Mononuclear cell (primary cell): Measurements from ENCODE around the gene DUSP6. TPM values are rescaled to one million over a fixed set of nuclear protein-coding genes. Genes with fewer than 3 reads are reported as not detected.

Experiments
- H3K27me3 ChIP-seq: 2 replicates; pipeline ENCODE4 v1.6.0; 2011; ENCODE audit warnings: low read length, control low read depth; ENCODE audit not compliant: insufficient read depth
- H3K4me1 ChIP-seq: 2 replicates; pipeline ENCODE4 v1.5.1; 2011; ENCODE audit warnings: mild to moderate bottlenecking, low read length, control low read depth; ENCODE audit not compliant: insufficient read depth
- H3K4me3 ChIP-seq: 2 replicates; pipeline ENCODE4 v1.5.1; 2011; ENCODE audit warnings: mild to moderate bottlenecking, low read length, moderate library complexity
- H3K9me3 ChIP-seq: 2 replicates; pipeline ENCODE4 v1.5.1; 2011; ENCODE audit warnings: low read depth, mild to moderate bottlenecking, control low read depth, low read length
- total RNA-seq: library from RNA; depleted of rRNA; stranded (reverse); fragments of >200 nt; gene quantifications from one replicate; pipeline ENCODE4 v1.2.3, GENCODE V29; 2012

DUSP6 gene
- total RNA-seq, 1 donor: 375 TPM

DNA sequence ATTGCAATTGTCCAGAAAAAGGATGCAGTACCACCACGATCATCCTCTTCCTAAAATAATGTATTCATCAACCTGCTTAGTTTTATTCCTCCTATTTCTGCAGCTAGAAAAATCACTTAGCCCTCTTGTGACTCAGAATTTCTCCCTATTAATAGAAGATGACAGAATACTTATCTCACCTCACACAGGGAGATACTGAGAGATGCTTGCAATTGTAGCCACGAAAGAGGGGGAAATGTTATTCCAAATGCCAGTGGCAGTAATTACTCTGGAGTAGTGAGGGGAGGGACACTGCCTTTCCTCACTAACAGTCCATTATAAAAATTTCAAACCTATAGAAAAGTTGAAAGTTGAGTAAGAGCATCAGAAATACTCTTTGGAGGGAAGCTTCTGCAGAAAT, 11.8 kb upstream of the DUSP6 start:
- Histone ChIP-seq H3K4me3 (no peak overlapping the region), H3K4me1 (no peaks in the 10 kb centered on the region), H3K27me3 (no peaks in the 10 kb centered on the region), H3K9me3 (no peaks in the 10 kb centered on the region)

DNA sequence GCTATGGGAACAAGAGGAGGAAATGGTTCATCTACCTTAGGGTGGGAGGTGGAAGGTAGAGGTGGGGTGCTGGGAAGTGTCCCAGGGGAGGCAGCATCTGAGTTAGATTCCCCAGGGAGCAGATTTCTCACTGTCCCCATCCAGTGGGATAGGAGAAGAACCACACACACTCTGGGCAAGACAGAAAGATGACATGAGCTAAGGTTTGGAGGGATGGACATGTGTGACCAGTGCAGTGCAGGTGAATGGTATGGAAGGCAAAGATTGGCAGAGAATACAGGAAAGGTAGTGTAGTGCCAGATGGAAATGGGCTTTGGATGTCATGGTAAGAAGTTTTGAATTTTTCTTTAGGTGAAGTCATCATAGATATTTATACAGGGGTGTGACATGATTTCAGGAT, 11.3 kb upstream of the DUSP6 start:
- H3K4me3 ChIP-seq: no peak overlapping the region
- H3K4me1 ChIP-seq: no peaks in the 10 kb centered on the region
- H3K27me3 ChIP-seq: no peaks in the 10 kb centered on the region
- no peaks in the 10 kb centered on the region for H3K9me3 ChIP-seq

DNA sequence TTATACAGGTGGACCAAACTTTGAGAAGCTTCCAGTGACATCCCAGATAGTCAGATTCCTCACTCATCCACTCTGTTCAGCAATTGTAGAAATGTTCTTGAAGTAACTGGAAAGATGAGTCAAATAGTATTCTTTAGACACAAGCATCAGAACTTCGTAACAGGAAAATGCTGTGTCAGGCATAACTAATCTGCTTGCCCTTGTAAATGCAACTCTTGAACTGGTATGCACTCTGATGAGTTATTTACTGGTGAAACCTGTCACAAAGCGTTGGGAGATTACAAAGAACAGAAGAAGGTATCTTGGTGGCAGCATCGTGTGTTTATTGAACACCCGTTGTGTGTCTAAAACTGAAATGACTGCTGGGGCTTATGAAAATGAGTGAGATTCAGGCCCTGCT, 10.8 kb upstream of the DUSP6 start:
- H3K4me3 ChIP-seq: no peak overlapping the region
- H3K27me3 ChIP-seq: no peaks in the 10 kb centered on the region
- no peaks in the 10 kb centered on the region for H3K9me3 ChIP-seq
- no peaks in the 10 kb centered on the region for H3K4me1 ChIP-seq

DNA sequence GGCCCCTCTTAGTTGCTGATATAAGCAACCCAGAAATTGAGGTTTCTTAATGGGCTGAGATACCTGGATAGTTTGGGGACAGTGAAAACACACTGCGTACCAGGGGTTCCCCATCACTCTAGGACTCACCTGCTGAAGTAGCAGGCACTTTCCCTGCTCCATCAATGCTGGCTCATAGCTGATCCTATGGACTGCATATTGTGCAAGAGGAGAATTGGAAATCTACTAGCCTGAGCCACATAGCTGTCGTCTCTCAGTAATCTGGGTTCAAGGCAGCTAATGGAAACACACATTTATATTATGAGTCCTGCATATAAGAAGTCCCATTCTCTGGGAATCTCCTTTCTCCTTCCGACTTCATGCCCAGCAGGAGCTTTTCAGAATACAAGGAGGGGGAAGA, 7.3 kb upstream of the DUSP6 start:
- no peak overlapping the region for H3K4me3 ChIP-seq
- peaks cover 12% of the 10 kb centered on the region for H3K4me1 ChIP-seq

DNA sequence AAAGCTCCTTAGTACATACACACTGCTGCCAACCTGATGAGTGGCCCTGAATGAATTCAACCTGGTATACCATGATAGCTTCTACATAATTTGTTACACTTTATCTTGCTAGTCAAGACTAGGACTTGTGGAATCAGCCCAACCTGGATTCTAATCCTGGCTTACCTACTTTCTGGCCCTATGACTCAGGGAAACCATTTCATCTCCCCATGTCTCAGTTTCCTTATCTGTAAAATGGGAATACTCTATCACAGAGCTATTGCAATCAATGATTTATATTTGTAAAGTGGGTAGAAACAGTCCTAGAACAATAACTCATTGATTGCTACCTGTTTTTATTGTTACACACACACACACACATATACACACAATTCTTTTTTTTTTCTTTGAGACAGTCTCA, 6.5 kb upstream of the DUSP6 start:
- no peaks in the 10 kb centered on the region for H3K9me3 ChIP-seq
- no peak overlapping the region for H3K4me3 ChIP-seq
- H3K4me1 ChIP-seq: peaks cover 20% of the 10 kb centered on the region
- H3K27me3 ChIP-seq: no peaks in the 10 kb centered on the region

More for the DNA sequence above, 7.3 kb upstream of the DUSP6 start:
- H3K27me3 ChIP-seq: no peaks in the 10 kb centered on the region
- no peaks in the 10 kb centered on the region for H3K9me3 ChIP-seq

DNA sequence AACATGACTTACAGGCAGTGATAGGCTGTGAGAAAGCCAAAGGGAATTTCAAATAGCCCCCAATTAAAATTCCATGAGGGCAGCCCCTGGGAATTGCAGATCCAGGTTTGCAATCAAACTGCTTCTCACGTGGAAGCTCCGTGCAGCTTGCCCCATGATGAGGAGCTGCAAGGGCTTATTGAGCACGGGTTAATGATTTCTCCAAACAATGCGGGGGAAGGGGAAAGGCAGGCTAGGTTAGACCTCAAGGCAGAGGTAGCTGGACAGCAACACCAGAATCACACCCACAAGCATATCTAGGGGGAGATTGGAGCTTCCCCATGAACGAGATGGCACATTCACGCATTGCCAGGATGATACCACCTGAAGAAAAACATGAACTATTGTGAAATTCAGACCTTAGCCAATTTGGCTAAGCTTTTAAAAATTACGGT, 5.0 kb upstream of the DUSP6 start:
- Histone ChIP-seq H3K4me3 (no peak overlapping the region), H3K4me1 (peaks cover 33% of the 10 kb centered on the region), H3K9me3 (no peaks in the 10 kb centered on the region), H3K27me3 (no peaks in the 10 kb centered on the region)

GRCh38 chr12:89356069-89356665, 3.9 kb upstream of the DUSP6 start:
- H3K9me3 ChIP-seq: no peaks in the 10 kb centered on the region
- no peak overlapping the region for H3K4me3 ChIP-seq
- H3K27me3 ChIP-seq: no peaks in the 10 kb centered on the region
- peaks cover 33% of the 10 kb centered on the region for H3K4me1 ChIP-seq

GRCh38 chr12:89355243-89356068, 3.2 kb upstream of the DUSP6 start:
- Histone ChIP-seq H3K9me3 (no peaks in the 10 kb centered on the region), H3K27me3 (no peaks in the 10 kb centered on the region), H3K4me3 (no peak overlapping the region), H3K4me1 (peaks cover 38% of the 10 kb centered on the region)

- Histone ChIP-seq H3K4me1 (peaks cover 46% of the 10 kb centered on the region), H3K9me3 (no peaks in the 10 kb centered on the region), H3K4me3 (peak overlapping the region; percentile 90), H3K27me3 (no peaks in the 10 kb centered on the region)
Observed at GRCh38 chr12:89354612-89355067, 2.3 kb upstream of the DUSP6 start.

- H3K27me3 ChIP-seq: no peaks in the 10 kb centered on the region
- peaks cover 52% of the 10 kb centered on the region for H3K4me1 ChIP-seq
- no peaks in the 10 kb centered on the region for H3K9me3 ChIP-seq
- H3K4me3 ChIP-seq: peak overlapping the region; percentile 90
Observed at GRCh38 chr12:89353823-89354611, 1.7 kb upstream of the DUSP6 start.

DNA sequence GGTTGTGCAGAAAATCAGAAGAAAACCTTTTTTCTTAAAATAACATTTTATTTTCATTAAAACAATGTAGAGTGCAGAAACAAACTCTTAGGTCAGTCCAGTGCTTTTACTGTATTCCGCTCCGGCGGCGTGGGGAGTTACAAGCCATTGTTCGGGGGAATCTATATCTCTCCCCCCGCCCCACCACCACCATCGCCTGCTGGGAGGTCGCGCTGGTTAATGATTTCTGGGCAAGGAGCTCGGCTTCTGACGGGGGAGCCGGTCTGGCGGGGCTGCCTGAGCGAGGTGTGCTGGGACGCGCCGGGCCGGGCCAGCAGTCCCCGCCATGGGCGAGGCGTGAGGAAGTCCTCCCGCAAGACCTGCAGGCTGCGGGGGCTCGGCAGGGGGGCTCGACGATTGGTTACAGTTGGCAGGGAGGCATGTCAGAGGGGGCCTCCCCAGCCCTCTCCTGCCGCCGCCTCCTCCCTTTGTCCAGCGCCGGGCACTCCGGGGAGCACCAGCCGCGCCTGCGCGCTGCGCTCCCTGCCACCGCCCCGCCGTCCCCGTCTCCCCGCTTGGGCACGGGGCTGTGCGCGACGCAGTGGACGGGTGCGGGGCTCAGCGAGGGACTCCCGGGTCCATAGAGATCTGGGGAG, 1.0 kb upstream of the DUSP6 start:
- peaks cover 59% of the 10 kb centered on the region for H3K4me1 ChIP-seq
- no peaks in the 10 kb centered on the region for H3K9me3 ChIP-seq
- H3K4me3 ChIP-seq: peak overlapping the region; percentile 90
- H3K27me3 ChIP-seq: no peaks in the 10 kb centered on the region

GRCh38 chr12:89352242-89352491, 134 bp downstream of the DUSP6 start:
- Histone ChIP-seq H3K4me1 (peaks cover 69% of the 10 kb centered on the region), H3K4me3 (peak overlapping the region; percentile 90), H3K27me3 (no peaks in the 10 kb centered on the region), H3K9me3 (no peaks in the 10 kb centered on the region)

DNA sequence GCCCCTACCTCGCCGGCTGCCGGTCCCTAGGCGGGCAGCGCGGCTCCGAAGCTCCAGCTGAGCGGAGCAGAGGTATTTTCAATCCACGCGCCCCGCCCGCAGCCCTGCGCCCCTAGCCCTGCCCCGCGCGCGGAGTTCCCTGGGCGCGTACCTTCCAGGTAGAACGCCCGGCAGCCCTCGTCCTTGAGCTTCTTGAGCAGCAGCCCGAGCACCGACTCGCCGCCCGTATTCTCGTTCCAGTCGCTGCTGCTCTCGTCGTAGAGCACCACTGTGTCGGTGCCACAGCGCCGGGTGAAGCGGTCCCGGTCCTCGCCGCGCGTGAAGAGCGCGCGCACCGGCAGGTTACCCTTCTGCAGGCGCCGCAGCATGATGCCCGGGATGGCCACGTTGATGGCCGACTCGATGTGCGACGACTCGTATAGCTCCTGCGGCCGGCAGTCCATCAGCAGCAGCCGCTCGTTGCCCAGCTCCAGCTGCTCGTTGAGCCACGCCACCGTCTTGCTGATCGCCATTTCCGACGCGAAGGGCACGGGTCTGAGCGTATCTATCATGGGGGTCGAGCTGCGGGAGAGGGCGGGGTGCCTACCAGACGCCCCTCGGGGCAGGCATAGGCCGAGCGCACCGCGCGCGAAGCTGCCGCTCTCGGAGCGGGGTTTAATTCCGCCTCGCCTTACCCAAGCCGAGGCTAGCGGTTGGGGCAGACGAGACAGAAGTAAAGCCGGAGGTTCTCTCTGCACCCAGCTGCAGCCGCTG, 636 bp downstream of the DUSP6 start:
- H3K4me1 ChIP-seq: peaks cover 74% of the 10 kb centered on the region
- H3K4me3 ChIP-seq: peak overlapping the region; percentile 90
- H3K9me3 ChIP-seq: no peaks in the 10 kb centered on the region
- no peaks in the 10 kb centered on the region for H3K27me3 ChIP-seq

DNA sequence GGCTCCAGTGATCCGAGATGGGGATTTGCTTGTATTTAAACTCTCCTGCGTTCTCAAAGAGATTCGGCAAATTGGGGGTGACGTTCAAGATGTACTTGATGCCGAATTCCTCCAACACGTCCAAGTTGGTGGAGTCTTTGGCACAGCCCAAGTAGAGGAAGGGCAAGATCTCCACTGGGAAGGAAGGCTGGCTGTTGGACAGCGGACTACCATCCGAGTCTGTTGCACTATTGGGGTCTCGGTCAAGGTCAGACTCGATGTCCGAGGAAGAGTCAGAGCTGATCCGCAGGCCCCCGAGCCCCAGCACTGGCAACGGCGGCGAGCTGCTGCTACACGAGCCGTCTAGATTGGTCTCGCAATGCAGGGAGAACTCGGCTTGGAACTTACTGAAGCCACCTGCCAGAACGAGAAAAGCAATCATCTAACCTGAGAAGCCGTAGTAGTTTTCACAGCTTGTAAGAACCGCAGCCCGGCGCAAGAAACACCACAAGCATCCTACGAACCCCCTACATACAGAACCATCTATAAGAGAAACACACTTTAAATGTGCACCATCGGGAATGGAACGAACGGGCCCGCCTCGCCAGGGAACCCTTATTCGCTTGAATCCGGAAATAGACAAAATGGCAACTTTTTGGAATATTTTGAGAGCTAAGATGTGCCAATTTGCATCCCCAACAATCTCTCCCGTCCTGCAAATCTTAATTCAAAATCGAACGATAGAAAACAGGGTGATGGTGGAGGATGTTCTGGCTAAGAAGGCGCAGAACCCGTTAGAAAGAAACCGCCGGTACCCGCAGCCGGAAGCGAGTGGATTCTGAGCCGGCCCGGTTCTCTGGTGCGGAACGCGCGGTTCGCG, 1.4 kb downstream of the DUSP6 start:
- Histone ChIP-seq H3K4me3 (peak overlapping the region; percentile 90), H3K9me3 (no peaks in the 10 kb centered on the region), H3K4me1 (peaks cover 82% of the 10 kb centered on the region), H3K27me3 (no peaks in the 10 kb centered on the region)
